Duodenal mucosa (tissue), 2 donors: ENCODE results near the gene ZNF792.

Source experiments
- H3K27ac ChIP-seq: one replicate; pipeline ENCODE4 v1.7.0; 2013; ENCODE audit warnings: low read depth, low read length
- H3K27me3 ChIP-seq, 2 donors: one replicate each; pipeline ENCODE4 v1.7.0; 2013; ENCODE audit warnings: low read length in 2 of 2, control low read depth in 1 of 2; ENCODE audit not compliant: insufficient read depth in 2 of 2, control insufficient read depth in 1 of 2
- H3K36me3 ChIP-seq, 2 donors: one replicate each; pipeline ENCODE4 v1.7.0; 2013; ENCODE audit warnings: low read length in 2 of 2, control low read depth in 1 of 2; ENCODE audit not compliant: insufficient read depth in 2 of 2, control insufficient read depth in 1 of 2
- H3K4me1 ChIP-seq, 2 donors: one replicate each; pipeline ENCODE4 v1.7.0; 2013; ENCODE audit warnings: low read length in 2 of 2, control low read depth in 1 of 2; ENCODE audit not compliant: insufficient read depth in 2 of 2, control insufficient read depth in 1 of 2
- H3K4me3 ChIP-seq, 2 donors: one replicate each; pipeline ENCODE4 v1.7.0; 2013; ENCODE audit warnings: low read length in 2 of 2, low read depth in 1 of 2
- H3K9ac ChIP-seq, 2 donors: one replicate each; pipeline ENCODE4 v1.7.0; 2013; ENCODE audit warnings: low read length in 2 of 2, low read depth in 1 of 2
- H3K9me3 ChIP-seq, 2 donors: one replicate each; pipeline ENCODE4 v1.7.0; 2013; ENCODE audit warnings: low read length in 2 of 2, control low read depth in 1 of 2; ENCODE audit not compliant: control insufficient read depth in 1 of 2

The ZNF792 gene

GRCh38 chr19:34989298-34989697 is 25.3 kb upstream of the ZNF792 start:
- Histone ChIP-seq H3K9me3 (no peaks in the 10 kb centered on the region), H3K27me3 (no peaks in the 10 kb centered on the region), H3K9ac (no peak overlapping the region), H3K4me3 (no peak overlapping the region), H3K27ac (no peak overlapping the region), H3K36me3 (no peaks in the 10 kb centered on the region), H3K4me1 (peaks cover 11 to 12% of the 10 kb centered on the region in 2 donors)

- Histone ChIP-seq H3K4me3 (no peak overlapping the region), H3K4me1 (peaks cover 7 to 8% of the 10 kb centered on the region in 2 donors), H3K9ac (no peak overlapping the region), H3K27ac (no peak overlapping the region), H3K9me3 (no peaks in the 10 kb centered on the region), H3K36me3 (no peaks in the 10 kb centered on the region), H3K27me3 (no peaks in the 10 kb centered on the region)
Measured at GRCh38 chr19:34988119-34988518, 24.1 kb upstream of the ZNF792 start.

GRCh38 chr19:34985249-34986022 is 21.4 kb upstream of the ZNF792 start:
- H3K27me3 ChIP-seq: no peaks in the 10 kb centered on the region
- H3K27ac ChIP-seq: no peak overlapping the region
- H3K9me3 ChIP-seq: no peaks in the 10 kb centered on the region
- H3K4me1 ChIP-seq: peaks cover 7 to 8% of the 10 kb centered on the region in 2 donors
- H3K9ac ChIP-seq: no peak overlapping the region
- no peaks in the 10 kb centered on the region for H3K36me3 ChIP-seq
- H3K4me3 ChIP-seq: no peak overlapping the region

- Histone ChIP-seq H3K27ac (no peak overlapping the region), H3K27me3 (no peaks in the 10 kb centered on the region)
Measured at GRCh38 chr19:34984287-34984686, 20.3 kb upstream of the ZNF792 start.

GRCh38 chr19:34983786-34984185 is 19.8 kb upstream of the ZNF792 start:
- no peaks in the 10 kb centered on the region for H3K36me3 ChIP-seq
- no peaks in the 10 kb centered on the region for H3K27me3 ChIP-seq

More at GRCh38 chr19:34984287-34984686, 20.3 kb upstream of the ZNF792 start:
- H3K4me1 ChIP-seq: peaks cover 7 to 12% of the 10 kb centered on the region in 2 donors
- H3K9ac ChIP-seq: no peak overlapping the region
- no peak overlapping the region for H3K4me3 ChIP-seq
- H3K36me3 ChIP-seq: no peaks in the 10 kb centered on the region
- H3K9me3 ChIP-seq: no peaks in the 10 kb centered on the region

GRCh38 chr19:34982275-34982674 is 18.2 kb upstream of the ZNF792 start:
- no peak overlapping the region for H3K4me3 ChIP-seq

More at GRCh38 chr19:34983786-34984185, 19.8 kb upstream of the ZNF792 start:
- Histone ChIP-seq H3K27ac (no peak overlapping the region), H3K4me3 (no peak overlapping the region), H3K4me1 (peaks cover 7 to 15% of the 10 kb centered on the region in 2 donors), H3K9ac (no peak overlapping the region), H3K9me3 (no peaks in the 10 kb centered on the region)

GRCh38 chr19:34979819-34980640 is 16.0 kb upstream of the ZNF792 start:
- Histone ChIP-seq H3K27ac (no peak overlapping the region), H3K9me3 (peaks cover 8 to 10% of the 10 kb centered on the region in 2 donors), H3K9ac (no peak overlapping the region), H3K4me1 (peaks cover 3 to 11% of the 10 kb centered on the region in 2 donors), H3K36me3 (no peaks in the 10 kb centered on the region), H3K27me3 (no peaks in the 10 kb centered on the region), H3K4me3 (no peak overlapping the region)

More at GRCh38 chr19:34982275-34982674, 18.2 kb upstream of the ZNF792 start:
- no peak overlapping the region for H3K9ac ChIP-seq
- peaks cover 7 to 15% of the 10 kb centered on the region in 2 donors for H3K4me1 ChIP-seq
- H3K27me3 ChIP-seq: no peaks in the 10 kb centered on the region
- peaks cover 0 to under 1% of the 10 kb centered on the region in 2 donors for H3K9me3 ChIP-seq
- H3K36me3 ChIP-seq: no peaks in the 10 kb centered on the region
- no peak overlapping the region for H3K27ac ChIP-seq

- H3K27me3 ChIP-seq: no peaks in the 10 kb centered on the region
Measured at GRCh38 chr19:34976611-34977010, 12.6 kb upstream of the ZNF792 start.

GRCh38 chr19:34975056-34975455 is 11.0 kb upstream of the ZNF792 start:
- Histone ChIP-seq H3K4me3 (no peak overlapping the region), H3K4me1 (peaks cover 13 to 19% of the 10 kb centered on the region in 2 donors), H3K36me3 (no peaks in the 10 kb centered on the region), H3K27me3 (no peaks in the 10 kb centered on the region), H3K27ac (no peak overlapping the region), H3K9ac (no peak overlapping the region), H3K9me3 (peaks cover 8 to 10% of the 10 kb centered on the region in 2 donors)

More at GRCh38 chr19:34976611-34977010, 12.6 kb upstream of the ZNF792 start:
- H3K36me3 ChIP-seq: no peaks in the 10 kb centered on the region
- H3K4me1 ChIP-seq: peaks cover 13 to 19% of the 10 kb centered on the region in 2 donors
- H3K9ac ChIP-seq: no peak overlapping the region
- no peak overlapping the region for H3K4me3 ChIP-seq
- no peak overlapping the region for H3K27ac ChIP-seq
- H3K9me3 ChIP-seq: peaks cover 8 to 10% of the 10 kb centered on the region in 2 donors

- Histone ChIP-seq H3K4me1 (peaks cover 13 to 19% of the 10 kb centered on the region in 2 donors), H3K9ac (no peak overlapping the region), H3K27ac (no peak overlapping the region), H3K36me3 (no peaks in the 10 kb centered on the region), H3K9me3 (peaks cover 8 to 10% of the 10 kb centered on the region in 2 donors), H3K27me3 (no peaks in the 10 kb centered on the region), H3K4me3 (no peak overlapping the region)
Measured at GRCh38 chr19:34974646-34975045, 10.6 kb upstream of the ZNF792 start.
